B cell (primary cell): ENCODE results near the gene ZDHHC17. TPM values are rescaled to one million over a fixed set of nuclear protein-coding genes. Genes with fewer than 3 reads are reported as not detected.

Experiments
- ATAC-seq: fragments of 200-7000 bp; cut with Tn5 transposase; one replicate; pipeline ENCODE4 v1.10.0; 2021; ENCODE audit warnings: low read depth, mild to moderate bottlenecking, moderate number of reproducible peaks, moderate library complexity
- CTCF ChIA-PET: fragments of 350-600 bp; sonication (Branson Sonifier 250); formaldehyde crosslinking; loops from one replicate; lab custom pipeline; 2021; ENCODE audit warnings: antibody characterized with exemption, inconsistent platforms; lab: Charles Lee
- POLR2A ChIA-PET: fragments of 350-600 bp; sonication (Branson Sonifier 250); formaldehyde crosslinking; loops from one replicate; lab custom pipeline; 2021; ENCODE audit warnings: antibody characterized with exemption; lab: Charles Lee
- DNase-seq: peaks from one replicate; pipeline ENCODE4 v3.0.0; 2013
- H2AFZ ChIP-seq: 2 replicates; pipeline ENCODE4 v1.6.1; 2012; ENCODE audit warnings: mild to moderate bottlenecking, low read depth, low read length; ENCODE audit not compliant: insufficient read depth, poor library complexity, severe bottlenecking
- H3K27ac ChIP-seq, 2 donors: 1 replicate in 1 of 2; 2 replicates in 1 of 2; pipeline ENCODE4 v1.5.1; 2012 to 2013; ENCODE audit warnings: low read length in 2 of 2, mild to moderate bottlenecking in 2 of 2, moderate library complexity in 1 of 2
- H3K27me3 ChIP-seq, 4 experiments: fragments of 200-600 bp in 1 of 4; sonication (generic) in 1 of 4; replicated peaks in 1 of 4; 1 replicate in 2 of 4; 2 replicates in 2 of 4; pipeline versions ENCODE4 v1.6.1 to v1.7.0; 2013 to 2016; ENCODE audit warnings: low read length in 3 of 4, mild to moderate bottlenecking in 2 of 4, mixed read lengths in 1 of 4, moderate library complexity in 1 of 4; ENCODE audit not compliant: insufficient read depth in 4 of 4, control insufficient read depth in 3 of 4; ENCODE audit errors: control extremely low read depth in 1 of 4
- H3K36me3 ChIP-seq, 2 experiments: replicated peaks in 1 of 2; 1 replicate in 1 of 2; 2 replicates in 1 of 2; pipeline versions ENCODE4 v1.6.1 to v1.7.1; 2013; ENCODE audit warnings: low read length in 1 of 2; ENCODE audit not compliant: insufficient read depth in 2 of 2, control insufficient read depth in 1 of 2; ENCODE audit errors: control extremely low read depth in 1 of 2, extremely low read depth in 1 of 2
- H3K4me1 ChIP-seq, 2 donors: fragments of 200-600 bp in 1 of 2; sonication (generic) in 1 of 2; 1 replicate in 1 of 2; 2 replicates in 1 of 2; pipeline versions ENCODE4 v1.5.1 to v1.6.1; 2013 to 2017; ENCODE audit warnings: low read length in 2 of 2; ENCODE audit not compliant: control insufficient read depth in 2 of 2, insufficient read depth in 2 of 2
- H3K4me2 ChIP-seq: replicated peaks from 2 replicates; pipeline ENCODE3; 2012; ENCODE audit warnings: mild to moderate bottlenecking, low read depth, low read length; ENCODE audit not compliant: poor library complexity, severe bottlenecking
- H3K4me3 ChIP-seq, 5 experiments: fragments of 200-600 bp in 1 of 5; sonication (generic) in 1 of 5; 1 replicate in 3 of 5; 2 replicates in 2 of 5; pipeline versions ENCODE4 v1.5.1 to v1.7.0; 2011 to 2016; ENCODE audit warnings: low read length in 4 of 5, mild to moderate bottlenecking in 4 of 5, low read depth in 2 of 5, control low read depth in 1 of 5, moderate library complexity in 1 of 5; ENCODE audit not compliant: insufficient read depth in 1 of 5; ENCODE audit errors: control extremely low read depth in 1 of 5, extremely low read depth in 1 of 5
- H3K79me2 ChIP-seq: fragments of 200-600 bp; sonication (generic); one replicate; pipeline ENCODE4 v1.6.0; 2016; ENCODE audit warnings: low read length; ENCODE audit not compliant: control insufficient read depth, insufficient read depth
- H3K9ac ChIP-seq: fragments of 200-600 bp; sonication (generic); 2 replicates; pipeline ENCODE4 v1.6.1; 2017; ENCODE audit warnings: mild to moderate bottlenecking, low read length, moderate library complexity
- H3K9me3 ChIP-seq, 3 donors: one replicate each; pipeline versions ENCODE4 v1.6.1 to v1.7.1; 2013; ENCODE audit warnings: low read length in 2 of 3; ENCODE audit not compliant: control insufficient read depth in 2 of 3, insufficient read depth in 1 of 3; ENCODE audit errors: control extremely low read depth in 1 of 3
- H4K20me1 ChIP-seq: 2 replicates; pipeline ENCODE4 v1.6.0; 2012; ENCODE audit warnings: mild to moderate bottlenecking, low read length; ENCODE audit not compliant: insufficient read depth, control insufficient read depth, poor library complexity, severe bottlenecking
- H3K27ac Mint-ChIP-seq: one replicate; pipeline ENCODE4 v1.8.0; 2021; ENCODE audit warnings: mixed read lengths
- H3K27me3 Mint-ChIP-seq: one replicate; pipeline ENCODE4 v1.8.0; 2021; ENCODE audit warnings: mixed read lengths
- H3K4me1 Mint-ChIP-seq: one replicate; pipeline ENCODE4 v1.8.0; 2021; ENCODE audit warnings: mixed read lengths
- H3K4me3 Mint-ChIP-seq: one replicate; pipeline ENCODE4 v1.8.0; 2021; ENCODE audit warnings: mixed read lengths
- H3K9me3 Mint-ChIP-seq: one replicate; pipeline ENCODE4 v1.8.0; 2022; ENCODE audit warnings: mixed read lengths; ENCODE audit not compliant: insufficient read depth
- CTCF ChIP-seq: fragments of 200-600 bp; IDR thresholded peaks from one replicate; pipeline ENCODE4 v1.8.0; 2022; ENCODE audit warnings: antibody characterized with exemption, mild to moderate bottlenecking
- EZH2 ChIP-seq: IDR thresholded peaks from 2 replicates; pipeline ENCODE4 v1.6.1; 2012; ENCODE audit warnings: borderline replicate concordance, low read depth, mild to moderate bottlenecking, moderate library complexity, low read length; ENCODE audit not compliant: insufficient read depth, poor library complexity, severe bottlenecking
- WGBS: methylation state at CpG from one replicate; pipeline ENCODE4 v1.1.5; 2013; ENCODE audit warnings: missing lambda C conversion rate; ENCODE audit not compliant: insufficient coverage; 5-methylcytosine and 5-hydroxymethylcytosine counted together
- intact Hi-C: fragments of 100-400 bp; cut with micrococcal nuclease; formaldehyde crosslinking; loops from one replicate; pipeline ENCODE4 v1.10.0; 2022
- polyA plus RNA-seq: library from polyadenylated mRNA; depleted of rRNA; stranded (reverse); fragments of >200 nt; gene quantifications from 2 replicates; pipeline ENCODE4 v1.2.3, GENCODE V29; 2012
- total RNA-seq, 2 donors: library from RNA; stranded (reverse); fragments of 120-200 nt in 1 of 2; gene quantifications; 1 replicate in 1 of 2; 2 replicates in 1 of 2; pipeline versions ENCODE4 v1.2.3 to v1.2.4, GENCODE V29; 2013 to 2022

Gene ZDHHC17
- total and polyA plus RNA-seq, 2 donors (not counting 1 experiment from before 2014, with no cell fraction given): 26.1 to 75.0 TPM

- Histone ChIP-seq H3K4me3 (no peak overlapping the region), H3K4me2 (no peak overlapping the region), H3K27ac (no peak overlapping the region), H3K27me3 (no peaks in the 10 kb centered on the region), H3K9me3 (no peaks in the 10 kb centered on the region), H2AFZ (no peak overlapping the region), H4K20me1 (no peaks in the 10 kb centered on the region), H3K36me3 (peaks cover 17 to 52% of the 10 kb centered on the region in 2 experiments), H3K9ac (no peak overlapping the region), H3K4me1 (no peaks in the 10 kb centered on the region), H3K79me2 (no peaks in the 10 kb centered on the region)
- H3K4me3 Mint-ChIP-seq: no peak overlapping the region
- H3K4me1 Mint-ChIP-seq: no peaks in the 10 kb centered on the region
- 100% methylated on average over 1 of the region's 4 CpGs for WGBS
- no peaks in the 10 kb centered on the region for H3K27me3 Mint-ChIP-seq
- no peak for DNase-seq
- TF ChIP-seq CTCF: no peak
- intact Hi-C loops: no loop called here
- H3K27ac Mint-ChIP-seq: no peak overlapping the region
- no peak for ATAC-seq
- CTCF ChIA-PET: no interaction called here
- H3K9me3 Mint-ChIP-seq: no peaks in the 10 kb centered on the region
- POLR2A ChIA-PET: no interaction called here
Measured at GRCh38 chr12:76813972-76814371, 50.1 kb downstream of the ZDHHC17 start.

GRCh38 chr12:76820888-76821482 is 57.1 kb downstream of the ZDHHC17 start:
- WGBS: no CpG with 5 or more reads among the region's 2 CpGs
- H4K20me1 ChIP-seq: no peaks in the 10 kb centered on the region
- no peaks in the 10 kb centered on the region for H3K9me3 Mint-ChIP-seq
- ChIA-PET CTCF (interaction anchor here (2.1 kb wide), 1 partner anchor 199 kb away, joined by 12 read pairs; no protein-coding TSS in a partner anchor), POLR2A (no interaction called here)
- H2AFZ ChIP-seq: no peak overlapping the region
- intact Hi-C loops: no loop called here
- TF ChIP-seq CTCF: no peak
- TF ChIP-seq EZH2: no peak
- H3K4me3 Mint-ChIP-seq: no peak overlapping the region
- H3K9me3 ChIP-seq: no peaks in the 10 kb centered on the region
- ATAC-seq (no peak), DNase-seq (no peak)
- no peaks in the 10 kb centered on the region for H3K4me1 Mint-ChIP-seq
- H3K4me1 ChIP-seq: no peaks in the 10 kb centered on the region
- H3K27me3 ChIP-seq: no peaks in the 10 kb centered on the region
- no peak overlapping the region for H3K27ac Mint-ChIP-seq
- H3K9ac ChIP-seq: no peak overlapping the region
- no peak overlapping the region for H3K4me3 ChIP-seq
- H3K79me2 ChIP-seq: no peaks in the 10 kb centered on the region
- H3K4me2 ChIP-seq: no peak overlapping the region
- H3K36me3 ChIP-seq: peaks cover 3 to 36% of the 10 kb centered on the region in 2 experiments
- H3K27me3 Mint-ChIP-seq: no peaks in the 10 kb centered on the region
- H3K27ac ChIP-seq: no peak overlapping the region
